GM23338 (cell line): ENCODE data around the gene CTRL. TPM values are rescaled to one million over a fixed set of nuclear protein-coding genes. Genes with fewer than 3 reads are reported as not detected.
A peak's percentile ranks its signal among the peaks of the same experiment; 100 is the strongest.

Source experiments
- ATAC-seq: fragments of 200-7000 bp; cut with Tn5 transposase; 3 replicates; pipeline ENCODE4 v1.9.1; 2020
- DNase-seq: peaks from one replicate; pipeline ENCODE4 v3.0.0-alpha.2; 2015; ENCODE audit warnings: low spot score
- H2AFZ ChIP-seq: fragments of 200-600 bp; sonication (generic); 2 replicates; pipeline ENCODE4 v1.8.0; 2016; ENCODE audit warnings: antibody characterized with exemption, mild to moderate bottlenecking, moderate library complexity
- H3F3A ChIP-seq: fragments of 200-600 bp; sonication (generic); replicated peaks from 2 replicates; pipeline ENCODE4 v1.8.0; 2017; ENCODE audit warnings: antibody characterized with exemption, mixed run types, low read depth
- H3K27ac ChIP-seq: fragments of 200-600 bp; sonication (generic); 2 replicates; pipeline ENCODE4 v1.6.1; 2016; ENCODE audit warnings: low read depth
- H3K27me3 ChIP-seq: fragments of 200-600 bp; sonication (generic); 2 replicates; pipeline ENCODE4 v1.8.0; 2016; ENCODE audit warnings: mild to moderate bottlenecking, mixed run types, moderate library complexity; ENCODE audit not compliant: insufficient read depth
- H3K36me3 ChIP-seq: fragments of 200-600 bp; sonication (generic); 2 replicates; pipeline ENCODE4 v1.8.0; 2016; ENCODE audit warnings: mild to moderate bottlenecking; ENCODE audit not compliant: insufficient read depth
- H3K4me1 ChIP-seq: fragments of 200-600 bp; sonication (generic); 2 replicates; pipeline ENCODE4 v1.8.0; 2016; ENCODE audit warnings: mild to moderate bottlenecking, moderate library complexity; ENCODE audit not compliant: insufficient read depth
- H3K4me2 ChIP-seq: fragments of 200-600 bp; sonication (generic); 2 replicates; pipeline ENCODE4 v1.7.1; 2017; ENCODE audit warnings: mixed run types
- H3K4me3 ChIP-seq: fragments of 200-600 bp; sonication (generic); 2 replicates; pipeline ENCODE4 v1.6.1; 2016; ENCODE audit warnings: mixed run types
- H3K79me2 ChIP-seq: fragments of 200-600 bp; sonication (generic); replicated peaks from 2 replicates; pipeline ENCODE4 v1.8.0; 2017; ENCODE audit warnings: mild to moderate bottlenecking; ENCODE audit not compliant: insufficient read depth
- H3K9me2 ChIP-seq: fragments of 200-600 bp; sonication (generic); 2 replicates; pipeline ENCODE4 v1.8.0; 2017; ENCODE audit not compliant: insufficient read depth
- H4K20me1 ChIP-seq: fragments of 200-600 bp; sonication (generic); replicated peaks from 2 replicates; pipeline ENCODE4 v1.8.0; 2017; ENCODE audit warnings: mild to moderate bottlenecking; ENCODE audit not compliant: insufficient read depth
- H3K27ac Mint-ChIP-seq: 2 replicates; pipeline ENCODE4 v1.8.0; 2020; ENCODE audit warnings: inconsistent platforms, mild to moderate bottlenecking, moderate library complexity, mixed read lengths
- H3K27me3 Mint-ChIP-seq: 3 replicates; pipeline ENCODE4 v1.8.0; 2022; ENCODE audit warnings: low read depth, mild to moderate bottlenecking, moderate library complexity, mixed read lengths, inconsistent platforms; ENCODE audit not compliant: insufficient read depth, poor library complexity
- H3K36me3 Mint-ChIP-seq: 3 replicates; pipeline ENCODE4 v1.8.0; 2021; ENCODE audit warnings: low read depth, mild to moderate bottlenecking, inconsistent platforms, moderate library complexity, mixed read lengths
- H3K4me1 Mint-ChIP-seq: 3 replicates; pipeline ENCODE4 v1.8.0; 2020; ENCODE audit warnings: mild to moderate bottlenecking, inconsistent platforms, mixed read lengths
- H3K4me3 Mint-ChIP-seq: 3 replicates; pipeline ENCODE4 v1.8.0; 2021; ENCODE audit warnings: moderate library complexity, mild to moderate bottlenecking, inconsistent platforms, mixed read lengths
- H3K9me3 Mint-ChIP-seq: 3 replicates; pipeline ENCODE4 v1.8.0; 2020; ENCODE audit warnings: moderate library complexity, mild to moderate bottlenecking, inconsistent platforms, mixed read lengths
- CREB1 ChIP-seq: fragments of 250-450 bp; sonication (Bioruptor Pico); IDR thresholded peaks from 2 replicates; pipeline ENCODE4 v1.5.0; 2020; ENCODE audit warnings: low read depth, mild to moderate bottlenecking, moderate library complexity
- EZH2 ChIP-seq: fragments of 200-600 bp; sonication (generic); IDR thresholded peaks from one replicate; pipeline ENCODE4 v1.8.0; 2017; ENCODE audit warnings: antibody characterized with exemption, mild to moderate bottlenecking, low read depth; ENCODE audit not compliant: unreplicated experiment
- EZH2phosphoT487 ChIP-seq: fragments of 200-600 bp; sonication (generic); IDR thresholded peaks from one replicate; pipeline ENCODE4 v1.8.1; 2018; ENCODE audit warnings: antibody characterized with exemption; ENCODE audit not compliant: unreplicated experiment
- JUNB ChIP-seq: IDR thresholded peaks from one replicate; pipeline ENCODE4 v1.6.1; 2016; ENCODE audit warnings: antibody characterized with exemption; ENCODE audit not compliant: unreplicated experiment
- NANOG ChIP-seq: IDR thresholded peaks from 2 replicates; pipeline ENCODE4 v1.6.1; 2016; ENCODE audit warnings: antibody characterized with exemption, borderline replicate concordance
- POLR2AphosphoS5 ChIP-seq: IDR thresholded peaks from 2 replicates; pipeline ENCODE4 v1.6.1; 2016; ENCODE audit warnings: antibody characterized with exemption, low read depth
- STAT1 ChIP-seq: IDR thresholded peaks from one replicate; pipeline ENCODE4 v1.6.1; 2016; ENCODE audit warnings: antibody characterized with exemption; ENCODE audit not compliant: unreplicated experiment
- ZNF331 ChIP-seq: fragments of 250-450 bp; sonication (Bioruptor Pico); IDR thresholded peaks from 2 replicates; pipeline ENCODE4 v1.5.0; 2020; ENCODE audit warnings: low read depth, mild to moderate bottlenecking, moderate library complexity
- polyA plus RNA-seq: library from polyadenylated mRNA; unstranded; fragments of >200 nt; fragmentation: Nextera tagmentation; extraction: Ambion mirVana; gene quantifications from 2 replicates; pipeline ENCODE4 v1.2.1, GENCODE V29; 2016
- total RNA-seq: library from RNA; depleted of rRNA; stranded (reverse); fragments of >200 nt; shearing (Covaris generic); gene quantifications from 2 replicates; pipeline ENCODE4 v1.2.3, GENCODE V29; 2014
- TF ChIP-seq, protein P1 (sequence below): IDR thresholded peaks from 2 replicates; pipeline ENCODE4 v1.6.1; 2016; ENCODE audit warnings: antibody characterized with exemption
- TF ChIP-seq, protein P2 (sequence below): fragments of 250-450 bp; sonication (Bioruptor Pico); IDR thresholded peaks from 2 replicates; pipeline ENCODE4 v1.5.0; 2020; ENCODE audit warnings: mild to moderate bottlenecking, moderate library complexity

CTRL gene
- total and polyA plus RNA-seq, 2 experiments from 2014 or later: 1.6 to 13.0 TPM

DNA sequence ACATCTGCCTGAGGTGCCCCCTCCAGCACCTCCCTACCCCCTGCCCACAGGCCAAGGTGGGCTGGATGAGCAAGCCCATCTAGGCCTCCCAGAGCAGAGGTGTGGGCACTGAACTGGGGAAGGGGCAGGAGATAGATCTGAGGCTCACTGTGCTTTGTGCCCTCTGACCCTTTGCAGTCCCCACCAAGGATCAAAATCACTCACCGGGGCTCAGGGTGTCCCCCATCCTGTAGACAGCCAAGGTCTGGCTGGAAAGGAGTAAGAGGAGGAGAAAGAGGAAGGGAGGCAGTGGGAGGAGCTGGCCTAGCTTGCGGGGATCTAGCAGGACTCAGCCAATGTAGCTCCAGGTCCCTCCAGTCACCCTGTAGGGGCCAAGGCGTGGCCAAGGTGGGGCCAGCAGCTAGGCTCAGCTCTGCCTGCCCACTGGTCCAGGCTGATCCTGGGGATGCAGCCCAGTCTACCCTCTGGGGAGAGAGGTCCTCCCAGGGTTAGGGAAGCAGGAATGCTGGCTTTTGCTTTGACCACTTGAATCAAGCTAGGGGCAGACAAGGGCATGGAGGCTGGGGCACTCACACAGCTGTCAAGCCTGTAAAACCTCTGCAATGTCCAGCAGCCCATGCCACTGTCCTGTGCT lies 35.0 kb upstream of the CTRL start:
- peaks cover 38% of the 10 kb centered on the region for H3K4me1 ChIP-seq
- ATAC-seq (peak; percentile 20), DNase-seq (peak; percentile 52)
- no peaks in the 10 kb centered on the region for H3K9me2 ChIP-seq
- H2AFZ ChIP-seq: no peak overlapping the region
- 0 out of 2 replicates have a peak, but pooled peaks cover 22% of the 10 kb centered on the region for H3F3A ChIP-seq
- H3K27me3 ChIP-seq: no peaks in the 10 kb centered on the region
- TF ChIP-seq POLR2AphosphoS5 (peak; percentile 43; the same call in 1 of the 2 replicates), EZH2phosphoT487 (no peak)
- peak overlapping the region; percentile 91 for H3K4me3 ChIP-seq
- Mint-ChIP-seq H3K27ac (peak overlapping the region; percentile 53; the same call in 1 of the 2 replicates), H3K4me3 (peak overlapping the region; percentile 89), H3K4me1 (peaks cover 44% of the 10 kb centered on the region), H3K9me3 (no peaks in the 10 kb centered on the region; the same call in 2 of the 3 replicates), H3K27me3 (peaks cover 18% of the 10 kb centered on the region), H3K36me3 (peaks cover 12% of the 10 kb centered on the region)
- H4K20me1 ChIP-seq: peaks cover 25% of the 10 kb centered on the region
- peak overlapping the region; percentile 99 for H3K4me2 ChIP-seq
- no peaks in the 10 kb centered on the region; the same call in 1 of the 2 replicates for H3K36me3 ChIP-seq
- H3K27ac ChIP-seq: peak overlapping the region; percentile 45; the same call in 1 of the 2 replicates
- peaks cover 42% of the 10 kb centered on the region for H3K79me2 ChIP-seq

DNA sequence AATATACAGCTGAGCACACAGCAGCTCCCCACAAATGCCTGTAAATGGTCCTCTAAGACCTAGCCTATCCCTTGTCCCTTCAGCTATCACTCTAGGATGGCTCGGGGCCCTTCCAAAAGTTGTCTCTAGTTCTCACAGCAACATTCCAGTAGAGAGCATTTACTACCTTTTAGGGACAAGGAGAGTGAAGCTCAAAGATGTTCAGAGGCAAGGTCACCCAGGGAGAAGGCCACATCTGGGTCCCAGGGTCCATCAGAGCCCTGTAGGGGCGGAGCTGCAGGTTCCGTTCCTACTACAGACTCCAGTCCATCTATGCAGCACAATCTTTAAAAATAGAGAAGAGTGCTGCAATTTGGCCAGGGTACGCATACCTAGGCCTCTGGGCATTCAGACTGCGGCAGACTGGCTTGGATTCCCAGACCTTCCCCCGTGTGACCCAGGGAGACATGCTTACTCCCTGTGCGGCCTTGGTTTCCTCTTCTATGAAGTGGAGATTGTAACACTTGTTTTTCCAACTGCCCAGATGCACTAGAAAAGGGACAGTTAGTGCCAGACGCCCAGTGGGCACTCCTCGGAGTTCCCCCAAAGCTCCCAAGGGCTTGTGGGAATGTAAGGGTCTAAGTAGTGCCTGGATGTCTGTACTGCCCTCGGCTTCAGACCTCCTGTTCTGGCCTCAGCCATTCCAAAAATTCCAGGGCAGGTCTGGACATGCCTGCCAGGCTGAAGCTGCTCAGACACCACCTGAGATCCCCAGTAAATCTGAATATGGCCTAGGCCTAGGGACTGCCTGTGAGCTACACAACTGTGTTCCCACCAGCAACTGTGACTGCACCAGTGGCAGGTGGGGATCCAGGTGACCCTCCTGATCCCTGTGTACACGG lies 34.2 kb upstream of the CTRL start:
- peak overlapping the region; percentile 87; the same call in 1 of the 2 replicates for H3K27ac Mint-ChIP-seq
- peaks cover 42% of the 10 kb centered on the region for H3K79me2 ChIP-seq
- H4K20me1 ChIP-seq: peaks cover 25% of the 10 kb centered on the region
- H3K4me3 ChIP-seq: peak overlapping the region; percentile 91
- peaks cover 16% of the 10 kb centered on the region for H3K27me3 Mint-ChIP-seq
- H3F3A ChIP-seq: 0 out of 2 replicates have a peak, but pooled peaks cover 22% of the 10 kb centered on the region
- no peaks in the 10 kb centered on the region for H3K9me2 ChIP-seq
- peaks cover 18% of the 10 kb centered on the region for H3K36me3 Mint-ChIP-seq
- peak overlapping the region; percentile 45; the same call in 1 of the 2 replicates for H3K27ac ChIP-seq
- ATAC-seq: no peak
- H3K4me1 Mint-ChIP-seq: peaks cover 44% of the 10 kb centered on the region
- peaks cover 38% of the 10 kb centered on the region for H3K4me1 ChIP-seq
- H3K27me3 ChIP-seq: no peaks in the 10 kb centered on the region
- H2AFZ ChIP-seq: no peak overlapping the region
- H3K4me2 ChIP-seq: peak overlapping the region; percentile 99
- peak overlapping the region; percentile 89 for H3K4me3 Mint-ChIP-seq
- H3K9me3 Mint-ChIP-seq: no peaks in the 10 kb centered on the region; the same call in 2 of the 3 replicates
- no peak for DNase-seq
- H3K36me3 ChIP-seq: no peaks in the 10 kb centered on the region; the same call in none of the 2 replicates
- TF ChIP-seq, protein P1, sequence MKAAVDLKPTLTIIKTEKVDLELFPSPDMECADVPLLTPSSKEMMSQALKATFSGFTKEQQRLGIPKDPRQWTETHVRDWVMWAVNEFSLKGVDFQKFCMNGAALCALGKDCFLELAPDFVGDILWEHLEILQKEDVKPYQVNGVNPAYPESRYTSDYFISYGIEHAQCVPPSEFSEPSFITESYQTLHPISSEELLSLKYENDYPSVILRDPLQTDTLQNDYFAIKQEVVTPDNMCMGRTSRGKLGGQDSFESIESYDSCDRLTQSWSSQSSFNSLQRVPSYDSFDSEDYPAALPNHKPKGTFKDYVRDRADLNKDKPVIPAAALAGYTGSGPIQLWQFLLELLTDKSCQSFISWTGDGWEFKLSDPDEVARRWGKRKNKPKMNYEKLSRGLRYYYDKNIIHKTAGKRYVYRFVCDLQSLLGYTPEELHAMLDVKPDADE: no peak
- TF ChIP-seq STAT1 (no peak), CREB1 (CRISPR knock-in tag) (no peak), EZH2phosphoT487 (no peak), JUNB (no peak), EZH2 (no peak), ZNF331 (CRISPR knock-in tag) (no peak), POLR2AphosphoS5 (no peak), NANOG (no peak)
- TF ChIP-seq, protein P2, sequence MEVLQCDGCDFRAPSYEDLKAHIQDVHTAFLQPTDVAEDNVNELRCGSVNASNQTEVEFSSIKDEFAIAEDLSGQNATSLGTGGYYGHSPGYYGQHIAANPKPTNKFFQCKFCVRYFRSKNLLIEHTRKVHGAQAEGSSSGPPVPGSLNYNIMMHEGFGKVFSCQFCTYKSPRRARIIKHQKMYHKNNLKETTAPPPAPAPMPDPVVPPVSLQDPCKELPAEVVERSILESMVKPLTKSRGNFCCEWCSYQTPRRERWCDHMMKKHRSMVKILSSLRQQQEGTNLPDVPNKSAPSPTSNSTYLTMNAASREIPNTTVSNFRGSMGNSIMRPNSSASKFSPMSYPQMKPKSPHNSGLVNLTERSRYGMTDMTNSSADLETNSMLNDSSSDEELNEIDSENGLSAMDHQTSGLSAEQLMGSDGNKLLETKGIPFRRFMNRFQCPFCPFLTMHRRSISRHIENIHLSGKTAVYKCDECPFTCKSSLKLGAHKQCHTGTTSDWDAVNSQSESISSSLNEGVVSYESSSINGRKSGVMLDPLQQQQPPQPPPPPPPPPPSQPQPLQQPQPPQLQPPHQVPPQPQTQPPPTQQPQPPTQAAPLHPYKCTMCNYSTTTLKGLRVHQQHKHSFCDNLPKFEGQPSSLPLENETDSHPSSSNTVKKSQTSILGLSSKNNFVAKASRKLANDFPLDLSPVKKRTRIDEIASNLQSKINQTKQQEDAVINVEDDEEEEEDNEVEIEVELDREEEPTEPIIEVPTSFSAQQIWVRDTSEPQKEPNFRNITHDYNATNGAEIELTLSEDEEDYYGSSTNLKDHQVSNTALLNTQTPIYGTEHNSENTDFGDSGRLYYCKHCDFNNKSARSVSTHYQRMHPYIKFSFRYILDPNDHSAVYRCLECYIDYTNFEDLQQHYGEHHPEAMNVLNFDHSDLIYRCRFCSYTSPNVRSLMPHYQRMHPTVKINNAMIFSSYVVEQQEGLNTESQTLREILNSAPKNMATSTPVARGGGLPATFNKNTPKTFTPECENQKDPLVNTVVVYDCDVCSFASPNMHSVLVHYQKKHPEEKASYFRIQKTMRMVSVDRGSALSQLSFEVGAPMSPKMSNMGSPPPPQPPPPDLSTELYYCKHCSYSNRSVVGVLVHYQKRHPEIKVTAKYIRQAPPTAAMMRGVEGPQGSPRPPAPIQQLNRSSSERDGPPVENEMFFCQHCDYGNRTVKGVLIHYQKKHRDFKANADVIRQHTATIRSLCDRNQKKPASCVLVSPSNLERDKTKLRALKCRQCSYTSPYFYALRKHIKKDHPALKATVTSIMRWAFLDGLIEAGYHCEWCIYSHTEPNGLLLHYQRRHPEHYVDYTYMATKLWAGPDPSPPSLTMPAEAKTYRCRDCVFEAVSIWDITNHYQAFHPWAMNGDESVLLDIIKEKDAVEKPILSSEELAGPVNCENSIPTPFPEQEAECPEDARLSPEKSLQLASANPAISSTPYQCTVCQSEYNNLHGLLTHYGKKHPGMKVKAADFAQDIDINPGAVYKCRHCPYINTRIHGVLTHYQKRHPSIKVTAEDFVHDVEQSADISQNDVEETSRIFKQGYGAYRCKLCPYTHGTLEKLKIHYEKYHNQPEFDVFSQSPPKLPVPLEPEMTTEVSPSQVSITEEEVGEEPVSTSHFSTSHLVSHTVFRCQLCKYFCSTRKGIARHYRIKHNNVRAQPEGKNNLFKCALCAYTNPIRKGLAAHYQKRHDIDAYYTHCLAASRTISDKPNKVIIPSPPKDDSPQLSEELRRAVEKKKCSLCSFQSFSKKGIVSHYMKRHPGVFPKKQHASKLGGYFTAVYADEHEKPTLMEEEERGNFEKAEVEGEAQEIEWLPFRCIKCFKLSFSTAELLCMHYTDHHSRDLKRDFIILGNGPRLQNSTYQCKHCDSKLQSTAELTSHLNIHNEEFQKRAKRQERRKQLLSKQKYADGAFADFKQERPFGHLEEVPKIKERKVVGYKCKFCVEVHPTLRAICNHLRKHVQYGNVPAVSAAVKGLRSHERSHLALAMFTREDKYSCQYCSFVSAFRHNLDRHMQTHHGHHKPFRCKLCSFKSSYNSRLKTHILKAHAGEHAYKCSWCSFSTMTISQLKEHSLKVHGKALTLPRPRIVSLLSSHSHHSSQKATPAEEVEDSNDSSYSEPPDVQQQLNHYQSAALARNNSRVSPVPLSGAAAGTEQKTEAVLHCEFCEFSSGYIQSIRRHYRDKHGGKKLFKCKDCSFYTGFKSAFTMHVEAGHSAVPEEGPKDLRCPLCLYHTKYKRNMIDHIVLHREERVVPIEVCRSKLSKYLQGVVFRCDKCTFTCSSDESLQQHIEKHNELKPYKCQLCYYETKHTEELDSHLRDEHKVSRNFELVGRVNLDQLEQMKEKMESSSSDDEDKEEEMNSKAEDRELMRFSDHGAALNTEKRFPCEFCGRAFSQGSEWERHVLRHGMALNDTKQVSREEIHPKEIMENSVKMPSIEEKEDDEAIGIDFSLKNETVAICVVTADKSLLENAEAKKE (CRISPR knock-in tag): no peak
